ENCODE measurements around the gene SLC24A4.

GRCh38 chr14:92336363-92336762 is 13.4 kb downstream of the SLC24A4 start:
- TF ChIP-seq POLR2A (IDR thresholded peaks at IDR 0.05; ENCODE audit: low read depth, low read length) (no peak), TAF1 (IDR thresholded peaks at IDR 0.05; ENCODE audit: low read depth, low read length) (no peak), POLR2AphosphoS5 (IDR thresholded peaks at IDR 0.05; ENCODE audit: low read depth, low read length) (no peak), SPI1 (IDR thresholded peaks at IDR 0.05; ENCODE audit: low read depth, low read length) (no peak)
